ENCODE measurements around the gene SP1.

DNA sequence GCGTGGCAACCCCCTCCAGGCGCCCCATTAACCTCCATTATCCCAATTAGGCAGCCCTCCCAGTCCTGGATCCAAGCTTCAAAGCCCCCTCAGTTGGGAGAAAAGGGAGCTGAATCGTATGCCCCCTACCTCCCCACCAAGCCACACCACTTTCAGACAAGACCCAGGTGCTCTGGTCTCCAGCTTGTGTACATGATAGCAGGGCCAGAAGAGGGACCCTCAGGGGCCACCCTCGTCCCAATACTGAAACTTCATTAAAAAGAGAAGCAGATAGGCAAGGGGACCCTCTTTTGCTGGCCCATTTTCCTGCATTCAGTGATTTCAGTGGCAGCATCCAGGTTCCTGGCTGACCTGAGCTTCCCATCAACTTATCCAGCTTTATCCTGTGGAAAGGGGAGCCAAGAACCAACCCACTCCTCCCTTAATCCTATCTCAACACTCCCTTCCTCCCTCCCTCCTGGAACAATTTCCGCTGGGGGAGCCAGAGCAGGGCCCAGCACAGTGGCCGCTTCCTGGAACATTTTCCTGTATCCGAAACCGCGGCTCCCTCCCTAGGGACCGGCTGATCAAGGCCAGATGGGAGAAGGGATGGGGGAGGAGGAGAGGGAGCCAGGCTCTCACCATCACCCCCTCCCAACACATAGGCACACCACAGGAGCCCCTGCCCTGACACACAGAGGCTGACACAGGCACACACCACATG is 34.3 kb upstream of the SP1 start:
- TF ChIP-seq, protein P1, sequence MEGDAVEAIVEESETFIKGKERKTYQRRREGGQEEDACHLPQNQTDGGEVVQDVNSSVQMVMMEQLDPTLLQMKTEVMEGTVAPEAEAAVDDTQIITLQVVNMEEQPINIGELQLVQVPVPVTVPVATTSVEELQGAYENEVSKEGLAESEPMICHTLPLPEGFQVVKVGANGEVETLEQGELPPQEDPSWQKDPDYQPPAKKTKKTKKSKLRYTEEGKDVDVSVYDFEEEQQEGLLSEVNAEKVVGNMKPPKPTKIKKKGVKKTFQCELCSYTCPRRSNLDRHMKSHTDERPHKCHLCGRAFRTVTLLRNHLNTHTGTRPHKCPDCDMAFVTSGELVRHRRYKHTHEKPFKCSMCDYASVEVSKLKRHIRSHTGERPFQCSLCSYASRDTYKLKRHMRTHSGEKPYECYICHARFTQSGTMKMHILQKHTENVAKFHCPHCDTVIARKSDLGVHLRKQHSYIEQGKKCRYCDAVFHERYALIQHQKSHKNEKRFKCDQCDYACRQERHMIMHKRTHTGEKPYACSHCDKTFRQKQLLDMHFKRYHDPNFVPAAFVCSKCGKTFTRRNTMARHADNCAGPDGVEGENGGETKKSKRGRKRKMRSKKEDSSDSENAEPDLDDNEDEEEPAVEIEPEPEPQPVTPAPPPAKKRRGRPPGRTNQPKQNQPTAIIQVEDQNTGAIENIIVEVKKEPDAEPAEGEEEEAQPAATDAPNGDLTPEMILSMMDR (IDR thresholded peaks at IDR 0.05): no peak
- no peak for TF ChIP-seq POLR2A (IDR thresholded peaks at IDR 0.05)
